H1 (cell line): ENCODE results near the gene KRTAP5-6. TPM values are rescaled to one million over a fixed set of nuclear protein-coding genes. Genes with fewer than 3 reads are reported as not detected.

Experiments used
- CTCF ChIA-PET: fragments of 300-600 bp; sonication (Branson Sonifier 250); formaldehyde crosslinking; loops from one replicate; lab custom pipeline; 2021; ENCODE audit not compliant: partially characterized antibody; lab: Charles Lee
- POLR2A ChIA-PET: fragments of 300-600 bp; sonication (Branson Sonifier 250); formaldehyde crosslinking; loops from one replicate; lab custom pipeline; 2021; ENCODE audit warnings: inconsistent platforms; ENCODE audit not compliant: partially characterized antibody; lab: Charles Lee
- DNase-seq, 2 experiments: peaks; one replicate each; pipeline versions ENCODE4 v3.0.0 to v3.0.0-alpha.2; 2010 to 2022; ENCODE audit warnings: low spot score in 2 of 2, low read depth in 1 of 2, mixed read lengths in 1 of 2
- FAIRE-seq: peaks from 2 replicates; lab custom pipeline; 2011; peaks lifted over from hg19 to GRCh38; lab: Jason Lieb, UNC
- H2AFZ ChIP-seq: 2 replicates; pipeline ENCODE4 v1.8.1; 2012; ENCODE audit warnings: low read length, inconsistent platforms
- H2AK5ac ChIP-seq: 2 replicates; pipeline ENCODE4 v1.6.1; 2013; ENCODE audit warnings: low read depth, low read length
- H2BK120ac ChIP-seq: replicated peaks from 2 replicates; pipeline ENCODE3; 2013; ENCODE audit warnings: low read depth, low read length, inconsistent platforms
- H2BK12ac ChIP-seq: 2 replicates; pipeline ENCODE4 v1.6.1; 2013; ENCODE audit warnings: low read depth, low read length
- H2BK15ac ChIP-seq: 2 replicates; pipeline ENCODE4 v1.6.1; 2013; ENCODE audit warnings: low read length
- H2BK20ac ChIP-seq: 2 replicates; pipeline ENCODE4 v1.6.1; 2013; ENCODE audit warnings: low read length
- H2BK5ac ChIP-seq: 2 replicates; pipeline ENCODE4 v1.6.1; 2013; ENCODE audit warnings: low read depth, low read length
- H3K14ac ChIP-seq: 2 replicates; pipeline ENCODE4 v1.6.1; 2013; ENCODE audit warnings: inconsistent platforms; ENCODE audit not compliant: insufficient read length
- H3K18ac ChIP-seq: 2 replicates; pipeline ENCODE4 v1.6.1; 2013; ENCODE audit warnings: low read length; ENCODE audit errors: extremely low read depth
- H3K23ac ChIP-seq: 2 replicates; pipeline ENCODE4 v1.6.1; 2013; ENCODE audit warnings: inconsistent platforms; ENCODE audit not compliant: insufficient read length
- H3K23me2 ChIP-seq: 2 replicates; pipeline ENCODE4 v1.6.1; 2013; ENCODE audit warnings: low read depth, low read length
- H3K27ac ChIP-seq: 2 replicates; pipeline ENCODE4 v1.6.1; 2011; ENCODE audit warnings: low read depth, low read length, inconsistent platforms
- H3K27me3 ChIP-seq, 4 experiments: replicated peaks in 1 of 4; 1 replicate in 1 of 4; 2 replicates in 3 of 4; pipeline versions ENCODE4 v1.6.1 to v1.8.1; 2011 to 2013; ENCODE audit warnings: low read length in 3 of 4, mild to moderate bottlenecking in 3 of 4, inconsistent platforms in 2 of 4, mixed read lengths in 2 of 4, moderate library complexity in 1 of 4; ENCODE audit not compliant: control insufficient read depth in 3 of 4, insufficient read depth in 3 of 4; ENCODE audit errors: extremely low read depth in 1 of 4
- H3K36me3 ChIP-seq, 4 experiments: 2 replicates each; pipeline versions ENCODE4 v1.6.1 to v1.8.1; 2011 to 2013; ENCODE audit warnings: mild to moderate bottlenecking in 4 of 4, low read length in 3 of 4, moderate library complexity in 2 of 4, control low read depth in 1 of 4, inconsistent platforms in 1 of 4; ENCODE audit not compliant: insufficient read depth in 4 of 4, control insufficient read depth in 2 of 4
- H3K4ac ChIP-seq: replicated peaks from 2 replicates; pipeline ENCODE3; 2013; ENCODE audit warnings: low read length, low read depth, mixed read lengths, inconsistent platforms; ENCODE audit not compliant: insufficient read length
- H3K4me1 ChIP-seq, 4 experiments: replicated peaks in 1 of 4; 1 replicate in 1 of 4; 2 replicates in 3 of 4; pipeline versions ENCODE4 v1.6.1 to v1.8.1; 2011 to 2013; ENCODE audit warnings: low read length in 3 of 4, inconsistent platforms in 2 of 4, mixed read lengths in 1 of 4; ENCODE audit not compliant: insufficient read depth in 4 of 4, control insufficient read depth in 3 of 4
- H3K4me2 ChIP-seq, 2 experiments: 2 replicates each; pipeline versions ENCODE4 v1.6.1 to v1.8.1; 2011 to 2013; ENCODE audit warnings: low read depth in 2 of 2, low read length in 2 of 2, control low read depth in 1 of 2, inconsistent platforms in 1 of 2, mild to moderate bottlenecking in 1 of 2; ENCODE audit not compliant: insufficient read depth in 1 of 2
- H3K4me3 ChIP-seq, 4 experiments: fragments of 200-600, 300-600 bp in 1 of 4; sonication (generic), shearing (Covaris generic), sonication (Bioruptor Twin) in 1 of 4; 2 replicates each; pipeline versions ENCODE4 v1.5.1 to v1.8.1; 2011 to 2016; ENCODE audit warnings: low read length in 4 of 4, low read depth in 3 of 4, control low read depth in 2 of 4, inconsistent platforms in 2 of 4, mild to moderate bottlenecking in 2 of 4, mixed read lengths in 1 of 4, moderate library complexity in 1 of 4; ENCODE audit not compliant: insufficient read depth in 2 of 4; ENCODE audit errors: extremely low read depth in 1 of 4
- H3K56ac ChIP-seq: replicated peaks from 2 replicates; pipeline ENCODE3; 2013; ENCODE audit warnings: low read depth, mild to moderate bottlenecking, mixed read lengths, low read length, inconsistent platforms; ENCODE audit not compliant: insufficient read length
- H3K79me1 ChIP-seq: 2 replicates; pipeline ENCODE4 v1.6.1; 2013; ENCODE audit warnings: low read depth, low read length, control low read depth
- H3K79me2 ChIP-seq, 2 experiments: 2 replicates each; pipeline versions ENCODE4 v1.6.1 to v1.8.1; 2012 to 2013; ENCODE audit warnings: low read length in 2 of 2, mild to moderate bottlenecking in 2 of 2, inconsistent platforms in 1 of 2; ENCODE audit not compliant: insufficient read depth in 2 of 2, control insufficient read depth in 1 of 2
- H3K9ac ChIP-seq, 4 experiments: replicated peaks in 1 of 4; 1 replicate in 1 of 4; 2 replicates in 3 of 4; pipeline versions ENCODE4 v1.6.1 to v1.8.1; 2011 to 2013; ENCODE audit warnings: low read depth in 3 of 4, low read length in 3 of 4, control low read depth in 2 of 4, mild to moderate bottlenecking in 2 of 4, moderate library complexity in 2 of 4, inconsistent platforms in 1 of 4; ENCODE audit errors: extremely low read depth in 1 of 4
- H3K9me3 ChIP-seq, 2 experiments: 2 replicates each; pipeline versions ENCODE4 v1.6.1 to v1.8.1; 2012 to 2013; ENCODE audit warnings: mild to moderate bottlenecking in 2 of 2, moderate library complexity in 2 of 2, control low read depth in 1 of 2, inconsistent platforms in 1 of 2, low read depth in 1 of 2, low read length in 1 of 2, mixed read lengths in 1 of 2; ENCODE audit not compliant: insufficient read depth in 2 of 2
- H4K20me1 ChIP-seq, 2 experiments: replicated peaks in 1 of 2; 2 replicates each; pipeline versions ENCODE3 to v1.8.1; 2011 to 2013; ENCODE audit warnings: inconsistent platforms in 2 of 2, low read length in 2 of 2, mild to moderate bottlenecking in 1 of 2; ENCODE audit not compliant: insufficient read depth in 2 of 2, control insufficient read depth in 1 of 2
- H4K5ac ChIP-seq: 2 replicates; pipeline ENCODE4 v1.6.1; 2013; ENCODE audit warnings: low read length, low read depth, mixed read lengths, inconsistent platforms; ENCODE audit not compliant: insufficient read length
- H4K8ac ChIP-seq: 2 replicates; pipeline ENCODE4 v1.8.0; 2013; ENCODE audit warnings: mild to moderate bottlenecking, moderate library complexity, low read length, inconsistent platforms; ENCODE audit not compliant: insufficient read depth; ENCODE audit errors: extremely low read depth
- H4K91ac ChIP-seq: replicated peaks from 2 replicates; pipeline ENCODE3; 2013; ENCODE audit warnings: low read length, mixed read lengths, inconsistent platforms; ENCODE audit not compliant: insufficient read length
- ASH2L ChIP-seq: fragments of 200-600, 300-600 bp; sonication (generic); IDR thresholded peaks from one replicate; pipeline ENCODE4 v1.7.1; 2017; ENCODE audit warnings: low read length
- CREB1 ChIP-seq: IDR thresholded peaks from 2 replicates; pipeline ENCODE4 v1.6.1; 2012; ENCODE audit warnings: inconsistent platforms
- CTBP2 ChIP-seq: IDR thresholded peaks from 2 replicates; pipeline ENCODE4 v1.7.0; 2011; ENCODE audit warnings: borderline replicate concordance, mild to moderate bottlenecking, moderate library complexity, mixed read lengths, low read length; ENCODE audit not compliant: insufficient read depth, insufficient read length
- CTCF ChIP-seq, 3 experiments: IDR thresholded peaks; 1 replicate in 2 of 3; 2 replicates in 1 of 3; pipeline versions ENCODE4 v1.5.1 to v1.6.1; 2011; ENCODE audit warnings: low read length in 3 of 3, mild to moderate bottlenecking in 3 of 3, inconsistent platforms in 2 of 3, low read depth in 1 of 3, moderate library complexity in 1 of 3; ENCODE audit not compliant: insufficient read depth in 1 of 3; ENCODE audit errors: control extremely low read depth in 1 of 3
- KDM4A ChIP-seq: IDR thresholded peaks from one replicate; pipeline ENCODE4 v1.7.1; 2012; ENCODE audit warnings: low read depth, mild to moderate bottlenecking, moderate library complexity, low read length, inconsistent platforms; ENCODE audit not compliant: severe bottlenecking
- RXRA ChIP-seq: IDR thresholded peaks from 2 replicates; pipeline ENCODE4 v1.6.1; 2011; ENCODE audit warnings: low read depth, mild to moderate bottlenecking, low read length, moderate library complexity; ENCODE audit not compliant: insufficient read depth
- SIN3A ChIP-seq, 2 experiments: IDR thresholded peaks in 1 of 2; conservative IDR thresholded peaks in 1 of 2; 2 replicates each; pipeline ENCODE4 v1.6.1; 2011 to 2012; ENCODE audit warnings: low read length in 2 of 2, improper control_type of control experiment in 1 of 2, low read depth in 1 of 2, mild to moderate bottlenecking in 1 of 2
- SIX5 ChIP-seq: IDR thresholded peaks from 2 replicates; pipeline ENCODE4 v1.6.1; 2011; ENCODE audit warnings: mild to moderate bottlenecking, low read depth, low read length
- SP2 ChIP-seq: IDR thresholded peaks from 2 replicates; pipeline ENCODE4 v1.6.1; 2012; ENCODE audit warnings: mild to moderate bottlenecking, low read length, inconsistent platforms
- WGBS, 2 experiments: shearing (Covaris generic) in 1 of 2; methylation state at CpG; one replicate each; pipeline versions ENCODE4 v1.1.6 to v1.1.7; 2013 to 2015; ENCODE audit warnings: low lambda C conversion rate in 2 of 2, mixed read lengths in 2 of 2, inconsistent platforms in 1 of 2, low coverage in 1 of 2, missing lambda C conversion rate in 1 of 2; ENCODE audit not compliant: insufficient replicate concordance in 2 of 2, insufficient coverage in 1 of 2, insufficient read length in 1 of 2; ENCODE audit errors: extremely low coverage in 1 of 2, missing lambda C conversion rate in 1 of 2; 5-methylcytosine and 5-hydroxymethylcytosine counted together
- polyA plus RNA-seq, 7 experiments: library from polyadenylated mRNA; depleted of rRNA in 3 of 7; stranded (reverse) in 5 of 7; unstranded in 2 of 7; fragments of >200 nt in 5 of 7; fragments of 200-250 nt in 2 of 7; gene quantifications; 1 replicate in 5 of 7; 2 replicates in 1 of 7; 4 replicates in 1 of 7; pipeline versions ENCODE4 v1.2.1 to v1.2.3, GENCODE V29; 2011 to 2013; ENCODE audit warnings: missing spikeins in 2 of 7, mixed read lengths in 2 of 7
- total RNA-seq: library from RNA; stranded (reverse); fragmentation: NEBNext Ultra II Directional; extraction: Animal tissue kit (Norgen Biotek cat#: 25700); gene quantifications from 2 replicates; pipeline ENCODE4 v1.2.1, GENCODE V29; 2021

KRTAP5-6 gene
- total and polyA plus RNA-seq, 2 of the 8 experiments (the other 6 are each of a cell fraction or from before 2014, with no cell fraction given): not detected

- WGBS, 2 experiments: 93% methylated on average over 22 of the region's 28 CpGs; no CpG with 5 or more reads in 1 of the 2 experiments
- no peak overlapping the region for H3K14ac ChIP-seq
- no peaks in the 10 kb centered on the region for H3K36me3 ChIP-seq
- no peak overlapping the region for H2BK120ac ChIP-seq
- CTCF ChIA-PET: interaction anchor here (0.9 to 10.1 kb wide), 9 partner anchors 9 to 505 kb away, joined by 3 to 166 read pairs (median 5); no protein-coding TSS in a partner anchor
- H2BK20ac ChIP-seq: no peak overlapping the region
- H3K9ac ChIP-seq: no peak overlapping the region
- H3K9me3 ChIP-seq: no peaks in the 10 kb centered on the region
- TF ChIP-seq SP2: no peak
- TF ChIP-seq CREB1: no peak
- no peak for TF ChIP-seq CTCF (IDR thresholded peaks at IDR 0.05; ENCODE audit: control extremely low read depth in 1 of 3, insufficient read depth in 1 of 3, low read depth in 1 of 3, low read length in 3 of 3)
- TF ChIP-seq RXRA: no peak
- no peak for TF ChIP-seq CTBP2
- no peak for TF ChIP-seq SIX5
- no peak for TF ChIP-seq KDM4A
- TF ChIP-seq SIN3A (conservative IDR thresholded peaks at IDR 0.05 in 1 of 2, IDR thresholded peaks at IDR 0.05 in 1 of 2; ENCODE audit: low read depth in 1 of 2, low read length in 2 of 2): no peak
- TF ChIP-seq ASH2L: no peak
- no peak overlapping the region for H2BK5ac ChIP-seq
- H3K23ac ChIP-seq: no peak overlapping the region
- no peak overlapping the region for H3K4ac ChIP-seq
- DNase-seq (no peak), FAIRE-seq (no peak)
- no peak overlapping the region for H3K18ac ChIP-seq
- no peaks in the 10 kb centered on the region for H3K23me2 ChIP-seq
- no peak overlapping the region for H4K91ac ChIP-seq
- H4K20me1 ChIP-seq: no peaks in the 10 kb centered on the region
- no peak overlapping the region for H3K27ac ChIP-seq
- H3K27me3 ChIP-seq: peaks cover 0 to 8% (median 6%) of the 10 kb centered on the region in 4 experiments; a peak in 4 of 7 replicates
- H4K5ac ChIP-seq: no peak overlapping the region
- no peak overlapping the region for H3K4me3 ChIP-seq
- no peak overlapping the region for H2BK12ac ChIP-seq
- no peak overlapping the region for H2BK15ac ChIP-seq
- no peak overlapping the region for H3K4me2 ChIP-seq
- no peak overlapping the region for H2AK5ac ChIP-seq
- H3K79me2 ChIP-seq: no peaks in the 10 kb centered on the region
- peaks cover 0 to 6% (median 2%) of the 10 kb centered on the region in 4 experiments; a peak in 3 of 7 replicates for H3K4me1 ChIP-seq
- no peak overlapping the region for H4K8ac ChIP-seq
- no peak overlapping the region for H3K56ac ChIP-seq
- H2AFZ ChIP-seq: no peak overlapping the region
- H3K79me1 ChIP-seq: no peaks in the 10 kb centered on the region
- POLR2A ChIA-PET: no interaction called here
These were observed 48.2 kb upstream of the KRTAP5-6 start for GRCh38 chr11:1648653-1649420.
